ENCODE results near the gene SH3RF1.

SH3RF1 gene

GRCh38 chr4:169128902-169129301 is 141.9 kb downstream of the SH3RF1 start:
- no peak overlapping the region for H3K4me3 ChIP-seq (ENCODE audit: low read length)
- no peak for TF ChIP-seq CTCF (conservative IDR thresholded peaks at IDR 0.05; ENCODE audit: low read depth, low read length)
- DNase-seq (ENCODE audit: low read depth) = no peak

GRCh38 chr4:169127314-169127713 is 143.4 kb downstream of the SH3RF1 start:
- TF ChIP-seq CTCF (conservative IDR thresholded peaks at IDR 0.05; ENCODE audit: low read depth, low read length) = no peak
- no peak for DNase-seq (ENCODE audit: low read depth)
- no peak overlapping the region for H3K4me3 ChIP-seq (ENCODE audit: low read length)

GRCh38 chr4:169124661-169125060 is 146.1 kb downstream of the SH3RF1 start:
- H3K4me3 ChIP-seq (ENCODE audit: low read length) = no peak overlapping the region
- no peak for DNase-seq (ENCODE audit: low read depth)
- TF ChIP-seq CTCF (conservative IDR thresholded peaks at IDR 0.05; ENCODE audit: low read depth, low read length) = no peak

- TF ChIP-seq CTCF (conservative IDR thresholded peaks at IDR 0.05; ENCODE audit: low read depth, low read length) = no peak
- no peak for DNase-seq (ENCODE audit: low read depth)
- no peak overlapping the region for H3K4me3 ChIP-seq (ENCODE audit: low read length)
These were observed 148.3 kb downstream of the SH3RF1 start for GRCh38 chr4:169122422-169122821.

- no peak for TF ChIP-seq CTCF (conservative IDR thresholded peaks at IDR 0.05; ENCODE audit: low read depth, low read length)
- H3K4me3 ChIP-seq (ENCODE audit: low read length) = no peak overlapping the region
- DNase-seq (ENCODE audit: low read depth) = no peak
These were observed 148.8 kb downstream of the SH3RF1 start for GRCh38 chr4:169121861-169122382.

- TF ChIP-seq CTCF (conservative IDR thresholded peaks at IDR 0.05; ENCODE audit: low read depth, low read length) = no peak
- H3K4me3 ChIP-seq (ENCODE audit: low read length) = no peak overlapping the region
- no peak for DNase-seq (ENCODE audit: low read depth)
These were observed 150.1 kb downstream of the SH3RF1 start for GRCh38 chr4:169120624-169121023.

- DNase-seq (ENCODE audit: low read depth) = no peak
- no peak for TF ChIP-seq CTCF (conservative IDR thresholded peaks at IDR 0.05; ENCODE audit: low read depth, low read length)
- no peak overlapping the region for H3K4me3 ChIP-seq (ENCODE audit: low read length)
These were observed 151.2 kb downstream of the SH3RF1 start for GRCh38 chr4:169119536-169119935.
